Sigmoid colon (tissue), 4 donors: ENCODE measurements around the gene COBL.

Experiments
- CTCF ChIP-seq, 4 experiments: fragments of 450-650 bp in 3 of 4; fragments of 200-600 bp in 1 of 4; IDR thresholded peaks; one replicate each; pipeline ENCODE4 v1.5.1; 2016 to 2019; ENCODE audit warnings: antibody characterized with exemption in 4 of 4, mild to moderate bottlenecking in 3 of 4, moderate library complexity in 2 of 4
- EP300 ChIP-seq, 4 donors: sonication (generic); formaldehyde crosslinking; IDR thresholded peaks; one replicate each; pipeline ENCODE4 v1.6.1; 2017; ENCODE audit warnings: antibody characterized with exemption in 4 of 4
- POLR2A ChIP-seq, 2 donors: fragments of 450-650 bp; IDR thresholded peaks; one replicate each; pipeline ENCODE4 v1.6.1; 2016; ENCODE audit warnings: antibody characterized with exemption in 2 of 2, mild to moderate bottlenecking in 2 of 2, moderate library complexity in 2 of 2
- POLR2AphosphoS5 ChIP-seq, 4 donors: sonication (generic); formaldehyde crosslinking; IDR thresholded peaks; one replicate each; pipeline ENCODE4 v1.6.1; 2017; ENCODE audit warnings: antibody characterized with exemption in 4 of 4

- TF ChIP-seq CTCF (IDR thresholded peaks at IDR 0.05) (no peak), POLR2A (IDR thresholded peaks at IDR 0.05) (no peak), EP300 (IDR thresholded peaks at IDR 0.05) (no peak), POLR2AphosphoS5 (IDR thresholded peaks at IDR 0.05) (no peak)
Observed at GRCh38 chr7:51058764-51059163, 257.8 kb downstream of the COBL start.
